GM18867 (cell line): ENCODE measurements around the gene KCNS1.

Experiments used
- ATAC-seq: cut with Tn5 transposase; IDR thresholded peaks from one replicate; pipeline ENCODE4 v1.9.1; 2021; ENCODE audit warnings: mild to moderate bottlenecking, moderate library complexity; ENCODE audit not compliant: unreplicated experiment

KCNS1 gene

DNA sequence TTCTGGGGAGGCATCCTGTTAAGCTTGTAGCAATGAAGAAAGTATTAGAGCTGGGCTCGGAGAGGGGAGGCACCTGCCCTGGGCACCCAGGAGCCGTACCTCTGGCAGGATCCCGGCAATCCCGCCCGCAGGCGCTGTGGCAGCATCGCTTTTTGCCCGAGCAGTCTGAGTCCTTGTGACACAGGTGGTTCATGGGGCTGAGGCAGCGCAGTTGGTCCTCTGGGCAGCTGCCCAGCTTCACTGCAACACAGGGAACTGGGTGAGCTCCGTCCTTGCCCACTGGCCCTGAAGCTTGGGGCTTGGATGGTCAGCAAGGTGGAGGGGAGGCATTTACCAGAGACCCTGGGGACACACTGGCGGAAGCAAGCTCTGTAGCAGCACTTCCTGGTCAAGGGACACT is 9.4 kb upstream of the KCNS1 start:
- ATAC-seq, result no peak

DNA sequence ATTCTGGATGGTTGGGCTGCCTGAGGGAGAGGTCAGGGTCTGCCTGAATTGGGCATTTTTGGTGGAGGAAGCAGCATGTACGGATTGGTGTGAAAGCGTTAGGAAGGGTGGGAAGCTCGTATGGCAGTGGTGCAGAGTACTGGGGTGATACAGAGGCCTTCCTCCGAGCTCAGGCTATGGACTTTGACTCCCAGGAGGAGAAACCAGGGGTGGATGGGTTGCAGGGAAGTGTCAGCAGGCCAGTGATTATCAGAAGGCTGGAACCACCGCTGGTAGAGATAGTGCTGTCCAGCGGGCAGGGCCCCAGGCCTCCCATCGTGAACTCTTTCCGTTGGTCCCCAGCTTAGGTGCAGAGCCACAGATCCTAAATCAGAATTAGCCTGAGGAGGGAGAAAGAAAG is 8.7 kb upstream of the KCNS1 start:
- ATAC-seq, result no peak

DNA sequence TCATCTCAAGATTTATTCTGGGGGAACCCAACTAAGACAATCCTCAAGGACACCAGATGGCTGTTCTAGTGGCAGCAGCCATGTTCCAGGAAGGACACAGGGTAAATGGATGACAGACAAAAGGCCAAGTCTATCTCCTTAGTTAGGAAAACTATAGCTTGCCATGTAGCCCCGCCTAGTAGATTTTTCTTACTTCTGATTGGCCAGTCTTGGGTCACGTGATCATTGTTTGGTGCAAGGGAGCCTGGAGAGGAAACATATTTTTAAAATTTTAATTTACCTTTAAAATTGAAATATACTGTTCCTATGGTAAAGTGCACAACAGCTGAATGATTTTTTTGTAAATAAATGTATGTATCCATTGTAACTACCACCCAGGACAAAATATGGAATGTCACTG is 4.4 kb upstream of the KCNS1 start:
- no peak for ATAC-seq

DNA sequence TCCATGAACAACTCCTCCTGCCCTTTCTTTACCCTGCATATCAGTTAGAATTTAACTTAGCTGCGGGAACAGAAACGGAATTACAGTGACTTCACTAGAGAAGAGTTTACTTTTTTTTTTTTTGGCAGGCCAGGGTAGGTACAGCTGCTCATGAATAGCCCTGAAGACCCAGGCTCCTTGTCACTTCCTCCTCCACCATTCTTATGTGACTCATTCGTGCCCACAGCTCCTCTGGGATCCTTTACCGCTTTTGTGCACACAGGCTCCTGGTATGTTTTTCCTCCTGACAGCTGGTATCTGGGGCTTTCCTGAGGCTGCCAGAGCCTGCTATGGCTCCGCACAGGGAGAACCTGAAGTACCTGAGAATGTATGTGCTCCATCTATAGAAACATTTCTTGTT is 3.9 kb upstream of the KCNS1 start:
- ATAC-seq, result no peak

DNA sequence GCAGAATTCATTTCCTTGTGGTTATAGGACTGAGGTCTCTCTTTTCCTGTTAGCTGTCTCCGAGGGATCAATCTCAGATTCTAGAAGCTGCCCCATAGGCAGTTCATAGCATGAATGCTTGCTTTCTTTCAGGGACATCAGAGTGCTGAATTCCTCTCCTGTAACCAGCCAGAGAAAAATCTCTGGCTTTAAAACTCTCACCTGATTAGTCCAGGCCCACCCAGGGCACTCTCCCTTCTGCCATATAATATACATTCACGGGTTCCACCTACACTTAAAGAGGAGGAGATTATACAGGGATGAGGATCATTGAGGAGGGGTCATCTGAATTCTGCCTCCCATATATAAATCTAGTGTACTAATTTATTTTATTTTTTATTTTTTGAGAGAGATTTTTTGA is 2.1 kb upstream of the KCNS1 start:
- no peak for ATAC-seq

DNA sequence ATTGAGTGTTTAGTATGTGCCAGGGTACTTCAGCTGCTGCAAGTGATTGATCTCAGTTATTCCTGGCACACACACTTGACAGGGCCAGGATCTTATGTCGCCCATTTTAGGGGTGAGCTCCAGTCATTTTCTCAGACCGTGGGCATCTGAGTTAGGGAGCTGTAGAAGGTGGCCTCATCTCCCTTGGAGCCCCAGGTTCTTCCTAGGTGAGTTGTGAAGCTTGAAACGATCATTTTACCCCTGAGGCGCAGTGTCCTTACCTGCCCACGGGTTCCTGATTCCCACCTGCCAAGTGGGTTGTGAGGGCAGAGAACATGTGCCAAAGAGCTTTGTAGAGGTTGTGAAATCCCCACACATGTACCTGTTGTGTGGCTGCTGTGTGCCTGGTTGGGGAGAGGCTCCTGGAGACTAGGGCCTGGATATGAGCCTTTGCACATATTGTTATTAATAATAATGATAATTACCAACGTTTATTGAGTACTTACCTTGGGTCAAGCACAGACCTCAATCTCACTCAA is 465 bp upstream of the KCNS1 start:
- no peak for ATAC-seq

DNA sequence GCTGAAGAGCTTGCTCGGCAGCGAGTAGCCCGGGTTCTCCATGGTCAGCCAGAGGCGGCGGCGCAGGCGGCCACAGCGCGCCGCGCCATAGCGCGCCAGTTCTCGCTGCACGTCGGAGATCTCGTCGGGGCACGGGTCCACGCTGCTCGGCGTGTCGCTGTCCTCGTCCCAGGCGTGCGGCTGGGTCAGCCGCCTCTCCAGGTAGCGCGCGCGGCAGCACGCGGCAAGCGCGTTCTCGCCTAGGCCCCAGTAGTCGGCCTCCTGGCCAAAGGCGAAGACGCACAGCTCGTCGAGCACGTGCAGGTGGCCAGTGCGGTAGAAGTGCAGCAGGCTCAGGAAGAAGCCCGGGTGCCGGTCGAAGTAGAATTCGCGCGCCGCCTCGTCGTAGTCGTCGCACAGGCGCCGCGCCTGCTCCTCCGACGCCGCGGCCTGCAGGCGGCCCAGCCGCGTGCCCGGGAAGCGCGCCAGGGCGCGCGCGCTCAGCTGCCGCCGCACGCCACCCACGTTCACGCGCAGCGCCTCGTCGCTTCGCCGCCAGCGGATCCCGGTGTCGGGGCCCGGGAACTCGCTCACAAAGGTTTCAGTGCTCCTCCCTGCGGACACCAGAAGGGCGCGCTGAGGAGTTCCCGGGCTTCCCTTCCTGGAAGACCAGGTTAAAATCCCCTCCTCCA is 2.7 kb downstream of the KCNS1 start:
- no peak for ATAC-seq

DNA sequence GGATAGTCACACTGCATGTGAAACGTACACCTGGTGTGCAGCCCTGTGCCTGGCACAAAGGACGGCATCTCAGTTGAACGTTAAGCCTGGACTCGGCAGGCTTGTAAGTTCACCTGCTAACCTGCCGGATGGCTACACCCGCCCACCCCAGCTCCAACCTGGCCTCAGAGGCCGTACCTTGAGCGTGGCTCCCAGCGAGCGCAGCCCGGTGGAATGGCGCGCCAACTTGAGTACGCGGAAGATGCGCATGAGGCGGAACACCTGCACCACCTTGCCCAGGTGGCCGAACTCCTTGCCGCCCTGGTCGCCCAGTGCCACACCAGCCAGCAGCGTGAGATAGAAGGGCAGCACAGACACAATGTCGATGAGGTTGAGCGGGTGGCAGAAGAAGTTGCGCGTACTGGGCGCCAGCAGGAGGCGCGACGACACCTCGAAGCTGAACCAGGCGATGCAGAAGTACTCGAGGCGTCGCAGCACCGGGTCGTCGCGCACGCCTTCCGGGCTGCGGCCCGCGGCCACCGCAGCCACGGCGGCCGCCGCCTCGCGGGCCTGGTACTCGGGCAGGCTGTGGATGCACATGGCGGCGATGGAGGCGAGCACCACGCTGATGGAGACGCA is 3.3 kb downstream of the KCNS1 start:
- no peak for ATAC-seq

DNA sequence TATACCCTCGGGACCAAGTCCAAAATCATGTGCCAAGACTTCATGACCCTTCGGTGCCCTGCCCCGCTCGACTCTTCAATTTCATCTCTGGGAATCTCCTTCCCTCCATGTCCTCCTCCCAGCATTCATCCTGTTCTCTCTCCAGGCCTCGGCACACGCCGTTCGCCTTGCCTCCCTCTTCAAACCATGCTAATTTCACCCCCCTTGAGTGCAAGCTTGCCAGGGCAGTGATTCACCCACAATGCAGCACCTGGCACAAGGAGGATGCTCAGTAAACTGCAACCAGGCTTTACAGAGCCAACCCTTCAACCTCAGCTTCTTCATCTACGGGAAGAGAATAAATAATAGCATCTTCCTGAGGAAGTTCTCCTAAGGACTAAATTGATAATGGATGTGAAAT is 4.1 kb downstream of the KCNS1 start:
- no peak for ATAC-seq

DNA sequence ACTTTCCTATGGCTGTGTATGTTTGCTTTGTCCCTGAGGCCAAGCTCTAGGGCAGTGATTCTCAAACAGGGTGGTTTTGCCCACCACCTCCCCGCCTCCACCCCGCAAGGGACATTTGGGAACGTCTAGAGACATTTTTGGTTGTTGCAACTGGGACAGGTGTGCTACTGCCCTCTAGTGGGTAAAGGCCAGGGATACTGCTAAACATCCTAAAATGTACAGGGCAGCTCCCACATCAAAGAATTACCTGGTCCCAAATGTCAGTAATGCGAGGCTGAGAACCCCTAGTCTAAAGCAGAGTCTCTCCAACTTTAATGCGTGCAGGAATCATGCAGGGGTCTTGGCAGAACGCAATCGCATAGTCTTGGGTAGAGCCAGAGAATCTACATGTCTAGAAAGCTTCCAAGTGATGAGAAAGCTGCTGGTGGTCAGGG is 5.1 kb downstream of the KCNS1 start:
- no peak for ATAC-seq

DNA sequence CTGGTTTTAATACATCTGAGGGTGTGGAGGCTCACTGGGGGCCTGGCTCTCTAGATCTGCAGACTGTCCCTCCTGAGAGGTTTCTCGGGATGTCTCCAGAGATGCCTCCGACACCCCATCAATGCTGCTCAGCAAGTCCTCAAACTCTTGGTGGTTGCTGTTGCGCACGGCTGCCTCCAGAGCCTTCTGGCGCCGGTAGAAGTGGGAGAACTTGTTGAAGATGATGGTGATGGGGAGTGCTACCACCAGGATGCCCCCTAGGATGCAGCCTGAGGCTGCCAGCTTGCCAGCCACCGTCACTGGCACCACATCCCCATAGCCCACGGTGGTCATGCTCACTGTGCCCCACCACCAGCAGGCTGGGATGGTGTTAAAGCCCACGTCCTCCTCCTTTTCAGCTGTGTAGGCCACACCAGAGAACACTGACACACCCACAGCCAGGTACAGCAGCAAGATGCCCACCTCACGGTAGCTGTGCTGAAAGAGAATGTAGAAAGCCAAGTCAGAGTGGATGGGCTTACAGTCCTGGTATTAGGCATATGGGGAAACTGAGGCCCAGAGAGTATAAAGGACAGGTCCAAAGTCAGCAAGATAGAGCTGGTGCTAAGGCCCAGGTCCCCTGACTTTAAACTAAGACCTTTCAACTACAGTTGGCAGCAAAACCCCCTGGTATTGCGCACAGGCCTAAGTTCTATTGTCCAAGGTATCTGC is 5.9 kb downstream of the KCNS1 start:
- ATAC-seq, result no peak

DNA sequence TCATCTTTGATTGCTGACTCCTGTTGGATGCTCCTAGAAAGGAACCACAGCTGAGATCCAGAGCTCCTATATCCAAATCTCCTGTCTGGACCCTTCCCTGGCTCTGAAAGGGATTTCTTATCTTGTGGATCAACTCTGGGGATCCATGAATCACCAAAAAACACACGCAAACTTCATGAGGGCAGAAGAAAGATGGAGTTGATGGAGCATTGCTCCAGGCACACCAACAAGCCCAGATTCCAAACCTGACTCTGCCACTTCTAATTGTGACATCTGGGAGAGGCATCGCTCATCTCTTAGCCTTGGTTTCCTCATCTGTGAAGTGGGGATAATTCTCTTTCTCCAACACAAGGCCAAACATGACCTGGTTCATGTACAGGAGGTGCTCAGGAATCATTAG is 6.7 kb downstream of the KCNS1 start:
- ATAC-seq, result no peak

DNA sequence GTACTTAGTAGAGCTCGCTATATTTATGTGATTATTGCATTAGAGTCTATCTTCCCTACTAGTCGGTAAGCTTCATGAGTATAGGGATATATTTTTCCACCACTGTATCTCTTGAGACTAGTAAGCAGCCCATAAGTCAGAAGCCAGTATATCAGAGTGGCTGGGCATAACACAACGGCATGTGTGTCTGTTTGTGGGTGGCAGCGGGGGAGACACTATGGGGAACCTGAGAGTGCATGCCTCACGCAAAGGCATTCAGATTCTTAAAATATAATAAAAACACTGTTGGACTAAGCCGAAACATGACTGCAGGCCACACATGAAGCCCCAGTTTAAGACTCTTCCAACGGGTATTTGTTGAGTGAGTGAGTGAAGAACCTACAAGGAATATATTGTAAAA is 8.0 kb downstream of the KCNS1 start:
- no peak for ATAC-seq

DNA sequence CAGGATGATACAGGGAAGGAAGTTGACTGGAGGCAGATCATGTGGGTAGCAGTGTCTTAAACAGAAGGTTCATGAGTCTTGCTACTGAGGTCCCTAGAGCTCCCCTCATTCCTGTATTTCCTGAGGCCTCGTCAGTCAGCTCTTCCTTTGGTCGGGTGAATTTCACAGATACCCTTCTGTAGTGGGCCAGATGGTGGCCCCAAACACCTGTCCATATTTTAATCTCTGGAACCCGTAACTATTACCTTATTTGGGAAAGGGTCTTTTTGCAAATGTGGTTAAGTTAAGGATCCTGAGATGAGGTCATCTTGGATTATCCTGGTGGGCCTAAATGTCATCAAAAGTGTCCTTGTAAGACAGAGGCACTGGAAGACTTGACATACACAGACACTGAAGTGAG is 9.6 kb downstream of the KCNS1 start:
- ATAC-seq, result no peak

DNA sequence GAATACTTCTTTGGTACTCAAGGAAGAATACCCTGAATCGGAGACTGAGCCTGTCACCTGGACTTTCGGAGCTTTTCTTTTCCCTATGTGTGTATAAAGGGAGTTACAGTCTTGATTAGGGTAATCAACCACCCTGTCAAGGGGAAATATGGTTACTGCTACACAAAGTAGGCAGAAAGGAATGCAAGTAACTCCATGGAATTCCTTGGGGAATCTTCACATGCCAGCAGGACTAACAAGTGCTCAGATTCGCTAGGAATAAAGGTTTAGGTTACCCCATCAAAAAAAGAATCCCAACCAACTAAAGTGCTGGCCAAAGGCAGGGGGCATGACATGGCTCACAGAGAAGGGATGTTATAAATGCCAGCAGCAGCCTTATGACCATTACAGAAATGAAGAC is 10.4 kb downstream of the KCNS1 start:
- ATAC-seq, result no peak

DNA sequence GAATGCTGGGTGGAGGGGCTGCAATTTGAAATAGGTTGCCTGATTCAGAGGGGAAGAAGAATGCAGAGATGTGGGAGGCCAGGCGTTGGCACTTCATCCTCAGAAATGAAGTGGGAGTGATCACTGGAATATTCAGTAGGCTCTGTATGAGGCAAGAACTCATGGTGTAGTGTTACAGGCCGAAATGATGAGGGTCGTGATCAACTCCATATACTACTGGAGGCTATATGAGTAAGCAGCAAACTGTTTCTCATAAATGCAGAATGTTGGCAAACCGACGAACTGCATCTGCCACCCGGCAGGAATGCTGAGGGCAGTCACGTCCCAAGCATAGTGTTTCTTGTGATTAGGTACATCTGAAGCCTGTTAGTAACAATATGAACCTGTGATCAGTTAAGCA is 12.7 kb downstream of the KCNS1 start:
- ATAC-seq, result no peak

DNA sequence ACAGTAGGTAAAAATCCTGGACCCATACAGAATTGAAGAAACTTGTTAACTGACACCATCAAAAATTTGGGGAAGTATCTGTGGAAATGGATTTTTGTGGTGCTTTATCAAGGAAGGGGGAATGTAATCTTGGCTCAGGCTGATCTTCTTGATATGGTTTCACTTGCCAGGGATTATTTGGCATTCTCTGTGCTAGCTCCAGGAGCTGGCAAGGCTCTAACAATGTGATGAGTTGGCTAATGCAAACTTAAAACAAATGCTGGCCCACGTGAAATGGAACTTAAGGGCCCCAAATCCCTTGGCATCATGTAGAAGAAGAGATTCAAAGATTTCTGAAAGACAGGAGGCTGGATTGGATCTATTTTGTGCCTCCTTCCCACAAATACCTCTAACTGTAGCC is 13.1 kb downstream of the KCNS1 start:
- ATAC-seq, result no peak

DNA sequence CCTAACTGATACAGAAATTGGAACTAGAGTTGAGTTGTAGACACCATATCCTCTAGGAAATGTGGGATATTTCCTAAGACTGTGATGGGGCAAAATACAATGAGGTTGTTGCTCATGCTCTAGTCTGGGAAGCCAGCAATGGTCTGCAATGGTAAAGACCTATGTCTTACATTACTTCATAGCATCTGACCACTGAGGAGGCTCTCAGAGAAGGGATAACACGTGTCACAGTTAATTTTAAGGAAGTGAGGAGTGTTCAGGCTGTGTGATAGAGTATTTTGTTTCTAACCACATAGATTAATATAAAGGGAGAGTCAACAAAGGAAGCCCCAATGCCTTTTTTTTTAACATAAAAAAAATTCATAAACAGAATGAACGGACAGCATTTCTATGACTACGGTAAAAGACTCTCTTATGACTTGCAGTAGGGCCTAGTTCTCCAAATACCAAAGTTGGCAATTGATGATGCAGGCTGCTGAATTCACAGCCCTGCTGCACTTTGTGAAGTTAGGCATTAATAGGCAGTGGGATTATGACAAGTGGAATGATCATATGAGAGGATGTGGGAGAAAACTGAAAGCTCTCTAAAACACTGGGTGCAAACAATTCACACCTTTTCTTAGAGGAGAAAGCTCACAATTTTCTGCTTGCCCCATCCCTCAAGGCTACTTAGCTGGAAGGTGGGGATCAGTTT is 13.7 kb downstream of the KCNS1 start:
- ATAC-seq, result no peak

DNA sequence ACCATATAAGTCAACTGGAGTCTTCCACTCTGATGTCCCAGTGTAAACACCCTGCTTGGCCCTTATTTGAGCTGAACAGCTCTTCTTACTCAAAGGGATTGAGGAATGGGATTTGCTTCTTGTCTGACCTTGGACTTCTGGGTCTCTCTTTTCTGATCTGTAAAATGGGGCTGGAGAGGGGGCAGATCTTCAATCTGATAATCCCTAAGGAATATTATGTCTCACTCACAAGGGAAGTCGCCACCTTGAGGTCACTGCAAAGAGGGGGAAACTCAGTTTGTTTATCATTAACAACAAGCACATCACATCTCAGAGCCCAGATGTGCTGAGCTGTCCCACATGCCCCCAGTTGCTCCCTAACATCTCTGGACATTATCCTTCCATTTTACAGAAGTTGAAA is 15.1 kb downstream of the KCNS1 start:
- ATAC-seq, result no peak

DNA sequence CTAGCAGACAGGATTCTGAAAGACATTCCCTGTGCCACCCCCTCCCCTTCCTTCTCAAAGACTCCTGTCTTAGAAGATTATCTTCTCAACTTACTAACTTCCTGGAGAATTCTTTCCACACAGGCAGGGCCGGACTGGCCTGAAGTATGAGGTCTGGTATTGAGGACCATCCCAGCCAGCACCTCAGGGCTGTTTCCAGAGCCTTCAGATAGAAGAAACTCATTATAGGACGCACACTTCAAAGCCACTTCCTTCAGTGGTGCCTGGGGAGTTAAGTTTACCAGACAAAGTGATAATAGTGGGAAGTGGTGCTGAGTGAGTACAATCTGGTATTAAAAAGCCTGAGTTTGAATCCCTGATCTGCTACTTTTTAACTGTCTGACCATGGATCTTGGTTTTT is 15.6 kb downstream of the KCNS1 start:
- no peak for ATAC-seq

DNA sequence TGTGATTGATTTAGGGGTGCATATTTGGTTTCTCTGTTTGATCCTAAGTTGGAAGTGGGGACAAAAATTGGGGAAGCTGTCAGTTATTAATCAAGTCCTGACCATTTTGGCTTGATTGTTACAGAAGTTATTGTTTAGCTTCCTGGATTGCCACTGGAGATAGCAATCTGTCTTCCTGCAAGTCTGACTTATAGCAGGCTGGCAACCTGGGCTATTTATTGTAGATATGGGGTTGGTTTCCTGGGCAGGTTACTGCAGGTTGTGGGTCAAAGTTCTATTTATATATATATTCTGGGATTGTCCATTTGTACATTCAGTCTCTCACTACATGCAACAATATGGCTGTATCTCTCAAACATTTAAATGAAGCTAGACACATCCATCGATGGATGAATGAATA is 17.8 kb downstream of the KCNS1 start:
- no peak for ATAC-seq

DNA sequence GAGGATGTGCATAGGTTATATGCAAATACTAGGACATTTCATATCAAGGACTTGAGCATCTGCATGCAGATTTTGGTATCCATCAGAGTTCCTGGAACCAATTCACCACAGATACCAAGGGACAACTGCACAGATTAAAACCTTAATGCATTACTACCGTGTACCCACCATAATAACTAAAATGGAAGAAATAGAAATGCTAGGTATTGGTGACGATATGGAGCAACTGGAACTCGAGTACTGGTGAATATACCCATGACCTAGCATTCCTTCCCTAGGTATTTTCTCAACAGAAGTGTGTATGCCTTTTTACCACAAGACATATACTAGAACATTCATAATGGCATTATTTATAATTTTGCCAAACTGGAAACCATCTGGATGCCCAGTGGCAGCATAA is 18.5 kb downstream of the KCNS1 start:
- ATAC-seq, result no peak
